Daoy (cell line): Measurements from ENCODE around the gene CRACR2A. TPM values are rescaled to one million over a fixed set of nuclear protein-coding genes. Genes with fewer than 3 reads are reported as not detected.

ENCODE experiments used
- DNase-seq: peaks from one replicate; pipeline ENCODE4 v3.0.0-alpha.2; 2015; ENCODE audit warnings: low read depth
- total RNA-seq: library from RNA; depleted of rRNA; stranded (reverse); fragments of >200 nt; shearing (Covaris generic); gene quantifications from 2 replicates; pipeline ENCODE4 v1.2.3, GENCODE V29; 2014; rRNA removed

CRACR2A gene
- total RNA-seq, 1 experiment from 2014 or later = 11.5 TPM

- DNase-seq = no peak
Observed at GRCh38 chr12:3565985-3566384, 186.9 kb downstream of the CRACR2A start.

Other genes starting within 250 kb of the CRACR2A start
- gene PARP11, start 120.3 kb upstream of the CRACR2A start, total RNA-seq = 2.0 and 5.4 TPM in 2 replicates